Transverse colon (tissue), 4 donors: ENCODE results near the gene FAM107B. TPM values are rescaled to one million over a fixed set of nuclear protein-coding genes. Genes with fewer than 3 reads are reported as not detected.
A peak's percentile ranks its signal among the peaks of the same experiment; 100 is the strongest.

ENCODE experiments used
- DNase-seq: peaks from one replicate; pipeline ENCODE4 v3.0.0-alpha.2; 2019
- H3K27ac ChIP-seq, 4 donors: fragments of 200-600 bp; sonication (generic); 2 replicates each; pipeline ENCODE4 v1.5.1; 2016 to 2018; ENCODE audit warnings: inconsistent platforms in 4 of 4
- H3K27me3 ChIP-seq: fragments of 200-600 bp; sonication (generic); 2 replicates; pipeline ENCODE4 v1.5.1; 2017; ENCODE audit warnings: inconsistent platforms
- H3K36me3 ChIP-seq, 4 donors: fragments of 200-600 bp; sonication (generic); 2 replicates each; pipeline ENCODE4 v1.5.1; 2017 to 2019; ENCODE audit warnings: inconsistent platforms in 4 of 4
- H3K4me1 ChIP-seq, 4 donors: fragments of 200-600 bp; sonication (generic); 2 replicates each; pipeline ENCODE4 v1.5.1; 2017 to 2020; ENCODE audit warnings: inconsistent platforms in 4 of 4
- H3K4me3 ChIP-seq, 4 donors: fragments of 200-600 bp; sonication (generic); 1 replicate in 1 of 4; 2 replicates in 3 of 4; pipeline versions ENCODE4 v1.5.1 to v1.6.1; 2017 to 2019; ENCODE audit warnings: inconsistent platforms in 4 of 4
- H3K9me3 ChIP-seq, 2 donors: fragments of 200-600 bp; sonication (generic); 2 replicates each; pipeline ENCODE4 v1.5.1; 2017 to 2019; ENCODE audit warnings: inconsistent platforms in 2 of 2
- EP300 ChIP-seq: sonication (generic); formaldehyde crosslinking; IDR thresholded peaks from one replicate; pipeline ENCODE4 v1.6.1; 2017; ENCODE audit warnings: antibody characterized with exemption, low read depth
- POLR2A ChIP-seq: fragments of 450-650 bp; IDR thresholded peaks from one replicate; pipeline ENCODE4 v1.6.1; 2016; ENCODE audit warnings: antibody characterized with exemption, mild to moderate bottlenecking, moderate library complexity
- POLR2AphosphoS5 ChIP-seq, 3 donors: sonication (generic); formaldehyde crosslinking; IDR thresholded peaks; one replicate each; pipeline ENCODE4 v1.6.1; 2016; ENCODE audit warnings: antibody characterized with exemption in 3 of 3
- WGBS, 2 donors: methylation state at CpG; one replicate each; pipeline ENCODE4 v1.1.5; 2018; ENCODE audit warnings: low coverage in 1 of 2; 5-methylcytosine and 5-hydroxymethylcytosine counted together
- in situ Hi-C, 4 donors: fragments of 200-750 bp; cut with MboI; loops; one replicate each; pipeline versions ENCODE4 v1.15.0 to v1.15.1; 2017; ENCODE audit warnings: low sequenced_read_pairs in 3 of 4, low pct_ligation_motif_present in 1 of 4, low pct_unique_long_range_greater_than_20kb in 1 of 4
- intact Hi-C: fragments of 100-400 bp; cut with DNase I; formaldehyde crosslinking; loops from one replicate; pipeline ENCODE4 v1.15.1; 2023; ENCODE audit warnings: low total_unique reads
- total RNA-seq, 4 donors: library from RNA; depleted of rRNA; stranded (reverse); fragments of >200 nt; gene quantifications; one replicate each; pipeline ENCODE4 v1.1.0, GENCODE V29; 2016
- TF ChIP-seq, protein P1 (sequence below), 5 experiments: fragments of 200-600 bp in 3 of 5; fragments of 450-650 bp in 2 of 5; sonication (generic) in 3 of 5; IDR thresholded peaks; 1 replicate in 2 of 5; 2 replicates in 3 of 5; pipeline ENCODE4 v1.5.1; 2016 to 2017; ENCODE audit warnings: antibody characterized with exemption in 5 of 5, inconsistent platforms in 3 of 5, mild to moderate bottlenecking in 2 of 5, moderate library complexity in 1 of 5

Gene FAM107B
- total RNA-seq, 4 donors from 2014 or later = 23.9 to 71.0 (median 52.8) TPM

DNA sequence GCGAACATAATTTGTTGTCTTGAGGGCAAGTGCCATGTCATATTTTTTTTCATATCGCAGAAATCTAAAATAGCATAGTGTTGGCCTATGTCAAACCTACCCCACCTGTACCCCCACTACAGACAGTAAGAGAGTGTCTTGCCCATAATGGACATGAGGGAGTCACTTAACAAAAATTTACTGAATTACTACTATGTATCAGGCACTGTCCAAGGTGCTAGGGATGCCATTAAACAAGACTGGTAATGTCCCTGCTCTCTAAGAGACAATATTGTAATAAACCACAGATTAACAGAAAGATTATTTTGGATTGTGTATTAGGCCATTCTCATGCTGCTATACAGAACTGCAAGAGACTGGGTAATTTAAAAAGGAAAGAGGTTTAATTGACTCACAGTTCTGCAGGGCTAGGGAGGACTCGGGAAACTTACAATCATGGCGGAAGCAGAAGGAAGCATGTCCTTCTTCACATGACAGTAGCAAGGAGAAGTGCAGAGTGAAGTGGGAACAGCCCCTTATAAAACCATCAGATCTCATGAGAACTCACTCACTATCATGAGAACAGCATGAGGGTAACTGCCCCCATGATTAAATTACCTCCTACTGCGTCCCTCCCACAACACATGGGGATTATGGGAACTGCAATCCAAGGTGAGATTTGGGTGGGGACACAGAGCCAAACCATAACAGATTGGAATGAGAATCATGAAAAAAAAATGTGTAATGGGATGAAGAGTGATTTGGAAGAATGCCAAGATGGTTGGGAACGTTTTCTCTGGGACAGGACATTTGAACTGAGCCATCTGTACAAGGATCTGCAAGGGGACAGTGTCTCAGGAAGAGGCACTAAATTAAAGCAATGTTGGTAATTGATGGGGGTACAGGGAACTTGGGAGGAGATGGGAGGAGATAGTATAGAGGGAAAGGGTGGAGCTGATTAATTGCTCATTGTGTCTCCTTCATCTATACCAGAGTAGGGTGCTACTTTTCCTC is 108.5 kb downstream of the FAM107B start:
- no peaks in the 10 kb centered on the region for H3K9me3 ChIP-seq
- TF ChIP-seq, protein P1, sequence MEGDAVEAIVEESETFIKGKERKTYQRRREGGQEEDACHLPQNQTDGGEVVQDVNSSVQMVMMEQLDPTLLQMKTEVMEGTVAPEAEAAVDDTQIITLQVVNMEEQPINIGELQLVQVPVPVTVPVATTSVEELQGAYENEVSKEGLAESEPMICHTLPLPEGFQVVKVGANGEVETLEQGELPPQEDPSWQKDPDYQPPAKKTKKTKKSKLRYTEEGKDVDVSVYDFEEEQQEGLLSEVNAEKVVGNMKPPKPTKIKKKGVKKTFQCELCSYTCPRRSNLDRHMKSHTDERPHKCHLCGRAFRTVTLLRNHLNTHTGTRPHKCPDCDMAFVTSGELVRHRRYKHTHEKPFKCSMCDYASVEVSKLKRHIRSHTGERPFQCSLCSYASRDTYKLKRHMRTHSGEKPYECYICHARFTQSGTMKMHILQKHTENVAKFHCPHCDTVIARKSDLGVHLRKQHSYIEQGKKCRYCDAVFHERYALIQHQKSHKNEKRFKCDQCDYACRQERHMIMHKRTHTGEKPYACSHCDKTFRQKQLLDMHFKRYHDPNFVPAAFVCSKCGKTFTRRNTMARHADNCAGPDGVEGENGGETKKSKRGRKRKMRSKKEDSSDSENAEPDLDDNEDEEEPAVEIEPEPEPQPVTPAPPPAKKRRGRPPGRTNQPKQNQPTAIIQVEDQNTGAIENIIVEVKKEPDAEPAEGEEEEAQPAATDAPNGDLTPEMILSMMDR (IDR thresholded peaks at IDR 0.05) = no peak
- no peak for TF ChIP-seq EP300
- no peak for TF ChIP-seq POLR2AphosphoS5 (IDR thresholded peaks at IDR 0.05)
- no peak for TF ChIP-seq POLR2A
- no peaks in the 10 kb centered on the region for H3K36me3 ChIP-seq
- in situ Hi-C loops = no loop called here
- intact Hi-C loops = no loop called here
- no peaks in the 10 kb centered on the region for H3K27me3 ChIP-seq
- DNase-seq = no peak
- H3K4me3 ChIP-seq = no peak overlapping the region
- peaks cover 0 to 32% (median 20%) of the 10 kb centered on the region in 4 donors for H3K4me1 ChIP-seq
- H3K27ac ChIP-seq = peak overlapping the region in 3 of 4 donors; percentile 7 to 61 (median 8)
- WGBS, 2 donors = 70 to 83% methylated on average over 2 to 6 of the region's 6 CpGs

DNA sequence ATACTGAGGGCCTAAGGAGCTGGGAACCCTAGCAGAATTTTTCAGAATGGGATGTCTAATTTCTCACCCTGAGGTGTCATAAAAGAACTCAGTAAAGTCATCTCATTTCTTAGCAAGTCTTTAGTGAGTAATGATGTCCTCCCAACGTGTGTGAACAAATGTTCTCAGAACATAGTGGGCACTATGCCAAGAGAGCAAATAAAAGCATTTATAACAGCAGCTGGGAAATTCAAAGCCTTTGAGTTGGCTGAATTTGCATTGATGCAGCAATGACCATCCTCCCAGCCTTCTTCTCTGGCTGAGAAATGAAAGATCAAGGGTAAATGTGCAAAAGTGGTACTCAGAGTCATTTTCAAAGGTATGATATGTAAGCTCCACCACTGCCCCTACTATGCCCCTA is 109.4 kb downstream of the FAM107B start:
- H3K27me3 ChIP-seq = no peaks in the 10 kb centered on the region
- H3K36me3 ChIP-seq = no peaks in the 10 kb centered on the region
- no peaks in the 10 kb centered on the region for H3K9me3 ChIP-seq
- in situ Hi-C loops (no loop called here), intact Hi-C loops (no loop called here)
- no peak overlapping the region for H3K4me3 ChIP-seq
- H3K4me1 ChIP-seq = peaks cover 0 to 23% (median 15%) of the 10 kb centered on the region in 4 donors
- TF ChIP-seq POLR2AphosphoS5 (IDR thresholded peaks at IDR 0.05) (peak in 2 of 3 donors; percentile 54 to 57), POLR2A (no peak)
- WGBS, 2 donors = 0 to 3% methylated on average over 1 of the region's 1 CpG
- no peak for DNase-seq
- peak overlapping the region; percentile 7 to 61 (median 22) for H3K27ac ChIP-seq

DNA sequence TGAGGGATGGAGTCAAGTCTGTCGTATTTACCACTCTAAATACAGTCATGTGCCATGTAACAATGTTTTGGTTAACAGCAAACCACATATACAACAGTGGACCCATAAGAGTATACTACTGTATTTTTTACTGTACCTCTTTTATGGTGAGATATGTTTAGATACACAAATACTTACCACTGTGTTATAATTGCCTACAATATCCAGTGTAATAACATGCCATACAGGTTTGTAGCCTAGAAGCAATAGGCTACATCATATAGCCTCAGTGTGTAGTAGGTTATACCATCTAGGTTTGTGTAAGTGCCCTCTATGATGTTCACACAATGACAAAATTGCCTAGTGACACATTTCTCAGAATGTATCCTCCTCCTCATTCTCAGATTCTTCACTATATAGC is 110.4 kb downstream of the FAM107B start:
- Histone ChIP-seq H3K36me3 (no peaks in the 10 kb centered on the region), H3K9me3 (no peaks in the 10 kb centered on the region), H3K4me3 (no peak overlapping the region), H3K27me3 (no peaks in the 10 kb centered on the region), H3K4me1 (peaks cover 0 to 14% (median 11%) of the 10 kb centered on the region in 4 donors), H3K27ac (peak overlapping the region in 1 of 4 donors; percentile 10)
- intact Hi-C loops = no loop called here
- TF ChIP-seq EP300 (no peak), POLR2AphosphoS5 (IDR thresholded peaks at IDR 0.05) (no peak), POLR2A (no peak)
- TF ChIP-seq, protein P1 (IDR thresholded peaks at IDR 0.05) = no peak
- WGBS, 2 donors = 44 to 58% methylated on average over 1 of the region's 1 CpG
- no peak for DNase-seq
- in situ Hi-C loops = no loop called here

DNA sequence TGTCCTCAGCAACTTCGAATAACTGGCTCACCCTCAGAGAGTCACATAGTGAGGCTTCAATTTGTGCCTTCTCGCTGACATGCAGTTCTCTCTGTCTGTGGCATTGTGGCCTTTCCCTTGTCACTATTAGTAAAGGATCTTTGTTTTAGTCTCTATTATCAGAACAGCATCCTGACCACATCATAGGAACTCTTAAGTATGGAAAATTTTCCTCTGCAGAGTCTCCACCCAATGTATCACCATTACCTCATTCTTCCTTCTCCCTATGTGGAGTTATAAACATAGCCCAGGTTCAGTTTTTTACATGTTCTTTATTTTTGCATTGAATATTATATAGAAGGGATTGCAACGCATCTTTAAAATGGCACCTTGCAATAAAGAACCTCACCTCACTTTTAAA is 112.9 kb downstream of the FAM107B start:
- Histone ChIP-seq H3K27ac (no peak overlapping the region), H3K9me3 (no peaks in the 10 kb centered on the region), H3K27me3 (no peaks in the 10 kb centered on the region), H3K36me3 (no peaks in the 10 kb centered on the region), H3K4me1 (peaks cover 0 to 26% (median 13%) of the 10 kb centered on the region in 4 donors), H3K4me3 (no peak overlapping the region)
- no peak for TF ChIP-seq POLR2A
- TF ChIP-seq POLR2AphosphoS5 (IDR thresholded peaks at IDR 0.05) = no peak
- TF ChIP-seq, protein P1 (IDR thresholded peaks at IDR 0.05) = no peak
- no peak for TF ChIP-seq EP300
- 92 to 100% methylated on average over 3 of the region's 3 CpGs for WGBS, 2 donors
- intact Hi-C loops (no loop called here), in situ Hi-C loops (no loop called here)
- no peak for DNase-seq
